ENCODE measurements around the gene EIF4G3. TPM values are rescaled to one million over a fixed set of nuclear protein-coding genes. Genes with fewer than 3 reads are reported as not detected.
A peak's percentile ranks its signal among the peaks of the same experiment; 100 is the strongest.

Gene EIF4G3
- total and polyA plus RNA-seq, 5 donors = 17.9 to 48.5 (median 42.7) TPM

DNA sequence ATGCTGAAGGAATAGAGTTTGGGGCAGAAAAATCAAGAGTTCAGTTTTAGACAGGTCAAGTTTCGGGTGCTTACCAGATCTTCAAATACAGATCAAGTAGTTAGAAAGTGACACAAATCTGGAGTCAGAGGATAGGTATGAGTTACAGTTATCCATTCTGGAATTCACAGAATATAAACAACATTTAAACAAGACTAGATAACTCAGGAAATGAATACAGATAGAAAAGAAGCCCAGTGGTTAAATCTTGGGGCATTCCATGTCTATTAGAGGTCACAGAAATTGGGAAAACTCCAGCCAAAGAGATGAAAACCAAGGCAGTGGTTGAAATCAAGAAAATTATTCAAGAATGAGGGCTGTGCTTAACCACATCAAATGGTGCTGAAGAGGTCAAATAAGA is 202.6 kb downstream of the EIF4G3 start:
- DNase-seq (no peak), ATAC-seq (no peak)
- Histone ChIP-seq H3K4me3 (ENCODE audit: low read length) (no peak overlapping the region), H3K27me3 (ENCODE audit: control insufficient read depth, insufficient read depth) (no peaks in the 10 kb centered on the region), H3K9me3 (ENCODE audit: control insufficient read depth, low read length) (no peaks in the 10 kb centered on the region), H3K4me1 (ENCODE audit: control insufficient read depth, insufficient read depth, low read length) (no peaks in the 10 kb centered on the region), H3K27ac (ENCODE audit: low read length) (no peak overlapping the region)
- WGBS = 96% methylated on average over 1 of the region's 1 CpG
- intact Hi-C loops (cut with DNase I) = no loop called here

DNA sequence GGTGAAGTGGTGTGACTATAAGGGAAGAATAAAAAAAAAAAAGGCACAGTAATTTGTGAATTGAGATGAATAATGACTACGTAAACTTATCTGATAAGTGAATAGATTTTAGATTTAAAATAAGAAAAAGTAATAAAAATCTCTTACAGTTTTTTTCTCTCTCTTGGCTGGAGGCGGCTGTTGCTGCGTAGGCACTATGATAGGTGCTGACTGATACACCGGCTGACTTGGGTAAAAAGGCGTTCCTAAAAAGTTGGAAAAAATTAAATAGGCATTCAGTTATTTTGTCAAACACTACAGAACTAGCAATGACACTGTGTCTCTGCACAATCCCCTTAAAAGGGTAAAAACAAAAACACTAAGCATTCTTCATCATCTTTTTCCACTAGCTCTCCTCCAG is 203.8 kb downstream of the EIF4G3 start:
- no peak overlapping the region for H3K27ac ChIP-seq (ENCODE audit: low read length)
- H3K4me3 ChIP-seq (ENCODE audit: low read length) = no peak overlapping the region
- ATAC-seq (no peak), DNase-seq (no peak)
- no peaks in the 10 kb centered on the region for H3K27me3 ChIP-seq (ENCODE audit: control insufficient read depth, insufficient read depth)
- intact Hi-C loops (cut with DNase I) = no loop called here
- WGBS = 98% methylated on average over 5 of the region's 5 CpGs
- H3K4me1 ChIP-seq (ENCODE audit: control insufficient read depth, insufficient read depth, low read length) = no peaks in the 10 kb centered on the region
- no peaks in the 10 kb centered on the region for H3K9me3 ChIP-seq (ENCODE audit: control insufficient read depth, low read length)

DNA sequence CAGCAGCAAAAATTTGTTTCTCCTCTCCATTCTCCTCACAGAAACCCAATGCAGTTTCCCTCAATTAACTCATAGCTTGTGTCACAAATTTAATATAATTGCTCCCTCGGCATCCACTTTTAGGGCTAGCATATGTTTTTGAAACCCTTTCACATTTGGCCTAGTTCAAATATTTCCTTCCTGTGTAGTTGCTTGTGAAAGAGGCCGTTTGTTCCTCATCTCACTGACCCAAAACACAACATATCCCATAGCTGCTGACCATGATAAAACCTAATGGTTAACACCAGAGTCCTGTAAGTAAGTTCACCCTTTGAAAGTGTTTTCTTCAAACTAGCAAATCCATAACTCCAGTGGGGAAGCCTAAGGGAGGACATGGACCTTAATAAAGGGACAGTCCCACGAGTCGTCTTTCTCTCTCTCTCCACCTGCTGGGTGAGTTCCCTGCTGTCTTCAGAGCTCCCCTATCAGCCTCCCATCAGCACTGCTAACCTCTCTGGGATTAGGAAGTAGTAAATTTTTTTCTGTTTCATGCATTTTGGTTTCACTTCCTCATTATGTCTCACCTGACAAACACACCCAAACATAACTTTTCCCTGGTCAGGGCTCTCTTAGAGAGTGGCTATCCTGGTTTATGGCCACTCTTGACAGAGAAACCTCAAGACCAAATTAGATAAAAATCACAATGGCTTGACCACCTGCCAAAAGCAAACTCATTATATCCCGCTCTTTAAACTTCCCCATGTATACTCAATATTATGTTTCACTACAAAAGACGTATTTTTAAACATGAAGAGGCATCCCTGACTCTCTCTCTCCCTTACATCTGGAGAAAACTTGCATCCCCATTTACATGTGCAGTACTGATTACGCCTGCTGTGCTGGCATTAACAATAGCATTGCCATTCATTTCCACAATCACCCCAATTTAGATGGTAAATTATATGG is 211.9 kb downstream of the EIF4G3 start:
- intact Hi-C loops (cut with DNase I) = no loop called here
- Histone ChIP-seq H3K9me3 (ENCODE audit: control insufficient read depth, low read length) (no peaks in the 10 kb centered on the region), H3K27me3 (ENCODE audit: control insufficient read depth, insufficient read depth) (no peaks in the 10 kb centered on the region), H3K4me1 (ENCODE audit: control insufficient read depth, insufficient read depth, low read length) (peaks cover 1% of the 10 kb centered on the region), H3K4me3 (ENCODE audit: low read length) (no peak overlapping the region), H3K27ac (ENCODE audit: low read length) (no peak overlapping the region)
- ATAC-seq = peak in 1 of 2 donors; percentile 43
- no peak for DNase-seq
- WGBS = 64% methylated on average over 7 of the region's 7 CpGs

DNA sequence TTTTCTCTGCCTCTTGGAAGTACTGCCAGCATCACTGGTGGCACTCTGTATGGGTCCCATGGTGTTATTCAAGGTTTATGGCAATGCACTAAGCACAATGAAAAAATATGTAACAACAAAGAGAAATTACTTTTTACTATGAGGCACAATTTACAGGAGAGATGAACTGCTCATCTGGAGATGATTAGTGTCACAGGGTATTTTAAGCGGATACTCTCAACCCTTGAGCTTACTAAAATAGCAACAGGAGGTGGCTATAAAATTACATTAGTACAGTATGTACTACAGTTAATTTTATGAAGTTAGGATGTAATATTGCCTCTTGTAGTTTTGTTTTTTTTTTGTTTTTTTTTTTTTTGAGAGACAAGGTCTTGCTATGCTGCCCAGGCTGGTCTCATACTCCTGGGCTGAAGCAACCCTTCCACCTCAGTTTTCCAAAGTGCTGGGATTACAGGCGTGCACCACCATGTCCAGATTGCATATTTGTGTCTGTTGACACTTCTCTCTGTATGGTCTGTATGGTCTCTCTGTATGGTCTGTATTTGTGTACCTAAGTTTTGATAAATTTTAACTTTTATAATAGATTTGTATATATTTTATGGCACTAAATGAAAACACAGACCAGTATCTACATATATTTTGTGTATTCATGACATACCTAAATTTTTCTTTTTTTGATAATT is 214.0 kb downstream of the EIF4G3 start:
- ATAC-seq = peak; percentile 48 to 71
- intact Hi-C loops (cut with DNase I) = no loop called here
- H3K27ac ChIP-seq (ENCODE audit: low read length) = no peak overlapping the region

DNA sequence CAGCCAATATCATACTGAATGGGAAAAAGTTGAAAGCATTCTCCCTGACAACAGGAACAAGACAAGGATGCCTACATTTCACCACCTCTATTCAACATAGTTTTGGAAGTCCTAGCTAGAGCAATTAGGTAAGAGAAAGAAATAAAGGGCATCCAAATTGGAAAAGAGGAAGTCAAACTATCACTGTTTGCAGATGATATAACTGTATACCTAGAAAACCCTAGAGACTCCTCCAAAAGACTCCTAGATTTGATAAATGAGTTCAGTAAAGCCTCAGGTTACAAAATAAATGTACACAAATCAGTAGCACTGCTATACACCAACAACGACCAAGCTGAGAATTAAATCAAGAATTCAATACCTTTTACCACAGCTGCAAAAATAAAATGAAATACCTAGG is 218.3 kb downstream of the EIF4G3 start:
- H3K4me3 ChIP-seq (ENCODE audit: low read length) = no peak overlapping the region
- no peak overlapping the region for H3K27ac ChIP-seq (ENCODE audit: low read length)
- H3K9me3 ChIP-seq (ENCODE audit: control insufficient read depth, low read length) = no peaks in the 10 kb centered on the region
- no peaks in the 10 kb centered on the region for H3K27me3 ChIP-seq (ENCODE audit: control insufficient read depth, insufficient read depth)
- no peak for DNase-seq
- WGBS = 84% methylated on average over 1 of the region's 1 CpG
- intact Hi-C loops (cut with DNase I) = no loop called here
- H3K4me1 ChIP-seq (ENCODE audit: control insufficient read depth, insufficient read depth, low read length) = no peaks in the 10 kb centered on the region
- ATAC-seq = no peak

More for the DNA sequence above, 214.0 kb downstream of the EIF4G3 start:
- 88% methylated on average over 2 of the region's 2 CpGs for WGBS
- no peak for DNase-seq
- peaks cover 1% of the 10 kb centered on the region for H3K4me1 ChIP-seq (ENCODE audit: control insufficient read depth, insufficient read depth, low read length)
- no peak overlapping the region for H3K4me3 ChIP-seq (ENCODE audit: low read length)
- H3K9me3 ChIP-seq (ENCODE audit: control insufficient read depth, low read length) = no peaks in the 10 kb centered on the region
- H3K27me3 ChIP-seq (ENCODE audit: control insufficient read depth, insufficient read depth) = no peaks in the 10 kb centered on the region

DNA sequence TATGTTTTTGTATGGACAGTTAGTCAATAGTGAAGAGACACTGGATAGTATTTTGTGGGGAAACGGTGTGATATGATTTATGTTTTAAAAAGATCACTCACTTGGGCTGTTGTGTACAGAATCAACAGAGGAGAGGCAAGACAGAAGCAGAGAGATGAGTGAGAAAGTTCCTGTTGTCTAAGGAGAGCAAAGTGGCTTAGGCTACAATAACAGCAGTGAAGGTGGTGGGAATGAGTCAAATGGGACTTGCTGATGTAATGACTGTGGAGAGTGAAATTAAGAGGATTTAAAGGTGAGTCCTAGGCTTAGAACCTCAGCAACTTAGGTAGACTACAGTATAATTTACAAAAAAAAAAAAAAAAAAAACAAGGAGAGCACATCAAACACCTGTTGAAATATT is 220.4 kb downstream of the EIF4G3 start:
- DNase-seq (no peak), ATAC-seq (no peak)
- H3K4me1 ChIP-seq (ENCODE audit: control insufficient read depth, insufficient read depth, low read length) = no peaks in the 10 kb centered on the region
- 97% methylated on average over 1 of the region's 1 CpG for WGBS
- H3K9me3 ChIP-seq (ENCODE audit: control insufficient read depth, low read length) = no peaks in the 10 kb centered on the region
- no peak overlapping the region for H3K27ac ChIP-seq (ENCODE audit: low read length)
- H3K27me3 ChIP-seq (ENCODE audit: control insufficient read depth, insufficient read depth) = no peaks in the 10 kb centered on the region
- intact Hi-C loops (cut with DNase I) = no loop called here
- H3K4me3 ChIP-seq (ENCODE audit: low read length) = no peak overlapping the region

DNA sequence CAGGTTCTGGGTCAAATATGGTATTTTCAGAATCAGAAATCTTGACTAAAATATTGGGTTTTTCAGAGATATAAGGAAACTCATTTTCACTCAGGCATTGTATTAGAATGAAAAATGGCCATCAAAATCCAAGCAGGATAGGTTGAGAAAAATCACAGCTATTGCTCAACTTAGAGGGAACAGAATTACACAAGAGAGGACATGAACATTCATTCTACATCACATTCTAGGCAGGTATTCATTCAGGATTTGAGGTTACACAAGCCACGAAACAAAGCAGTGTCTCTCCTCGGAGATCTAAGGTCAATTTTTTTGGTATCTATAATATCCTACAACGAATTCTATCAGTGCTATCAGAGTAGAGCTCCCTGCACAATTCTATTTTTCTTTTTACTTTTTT is 226.0 kb downstream of the EIF4G3 start:
- H3K27me3 ChIP-seq (ENCODE audit: control insufficient read depth, insufficient read depth) = no peaks in the 10 kb centered on the region
- H3K4me1 ChIP-seq (ENCODE audit: control insufficient read depth, insufficient read depth, low read length) = no peaks in the 10 kb centered on the region
- 88% methylated on average over 3 of the region's 3 CpGs for WGBS
- intact Hi-C loops (cut with DNase I) = no loop called here
- DNase-seq = no peak
- ATAC-seq = no peak
- H3K9me3 ChIP-seq (ENCODE audit: control insufficient read depth, low read length) = no peaks in the 10 kb centered on the region
- H3K27ac ChIP-seq (ENCODE audit: low read length) = no peak overlapping the region
- H3K4me3 ChIP-seq (ENCODE audit: low read length) = no peak overlapping the region

DNA sequence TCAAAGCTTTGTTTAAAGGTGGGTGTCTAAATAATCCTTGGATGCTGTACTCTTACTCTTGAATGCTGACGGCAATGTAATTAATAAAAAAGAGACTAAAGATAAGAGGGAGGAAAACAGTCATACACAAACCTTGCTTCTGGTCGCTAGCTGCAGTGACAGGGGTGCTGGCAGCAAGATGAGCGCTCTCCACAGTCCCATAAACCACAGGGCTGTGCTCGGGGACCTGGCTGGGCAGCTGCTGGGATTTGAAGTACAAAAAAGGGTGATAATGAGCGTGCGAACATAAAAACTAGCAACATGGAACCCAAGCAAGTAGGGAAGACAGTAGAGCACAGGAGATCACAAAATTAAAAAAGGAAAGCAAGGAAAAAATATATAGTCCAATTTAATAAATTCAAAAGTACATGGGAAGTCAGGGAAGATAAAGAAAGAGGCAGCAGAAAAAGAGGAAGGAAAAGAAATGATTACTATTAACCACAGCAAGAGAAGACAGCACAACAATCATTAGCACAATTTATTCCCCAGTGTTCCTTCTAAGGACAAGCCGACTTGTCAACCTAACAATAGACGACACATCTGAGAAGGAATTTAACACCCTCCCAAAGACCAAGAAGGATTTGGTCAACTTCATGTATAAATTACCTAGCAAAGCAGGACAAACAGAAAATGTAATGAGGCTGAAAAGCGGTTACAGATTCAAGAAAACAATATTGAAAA is 226.7 kb downstream of the EIF4G3 start:
- DNase-seq (no peak), ATAC-seq (no peak)
- 84% methylated on average over 9 of the region's 9 CpGs for WGBS
- no peaks in the 10 kb centered on the region for H3K27me3 ChIP-seq (ENCODE audit: control insufficient read depth, insufficient read depth)
- H3K9me3 ChIP-seq (ENCODE audit: control insufficient read depth, low read length) = no peaks in the 10 kb centered on the region
- intact Hi-C loops (cut with DNase I) = no loop called here
- no peak overlapping the region for H3K4me3 ChIP-seq (ENCODE audit: low read length)
- no peak overlapping the region for H3K27ac ChIP-seq (ENCODE audit: low read length)
- H3K4me1 ChIP-seq (ENCODE audit: control insufficient read depth, insufficient read depth, low read length) = no peaks in the 10 kb centered on the region

DNA sequence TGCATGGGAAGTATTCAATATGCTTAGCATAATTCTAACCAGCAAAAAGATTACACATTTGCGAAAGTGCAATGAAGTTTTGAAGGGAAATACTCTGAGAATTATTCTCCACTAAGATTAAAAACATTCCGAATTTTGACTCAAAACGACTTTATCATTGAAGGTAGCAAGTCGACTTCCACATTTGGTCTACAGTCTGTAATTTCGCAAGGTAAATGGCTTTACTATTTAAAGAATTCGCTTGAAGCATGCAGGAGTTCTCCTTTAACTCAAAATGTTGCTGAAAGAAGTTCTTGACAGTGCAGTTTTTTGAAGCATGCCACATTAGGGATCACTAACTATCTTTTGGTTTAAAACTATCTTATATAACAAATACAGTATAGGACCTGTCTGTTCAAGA is 228.6 kb downstream of the EIF4G3 start:
- ATAC-seq (no peak), DNase-seq (no peak)
- H3K27me3 ChIP-seq (ENCODE audit: control insufficient read depth, insufficient read depth) = no peaks in the 10 kb centered on the region
- H3K9me3 ChIP-seq (ENCODE audit: control insufficient read depth, low read length) = no peaks in the 10 kb centered on the region
- intact Hi-C loops (cut with DNase I) = no loop called here
- 79% methylated on average over 6 of the region's 6 CpGs for WGBS
- H3K4me1 ChIP-seq (ENCODE audit: control insufficient read depth, insufficient read depth, low read length) = no peaks in the 10 kb centered on the region
- no peak overlapping the region for H3K4me3 ChIP-seq (ENCODE audit: low read length)
- no peak overlapping the region for H3K27ac ChIP-seq (ENCODE audit: low read length)

DNA sequence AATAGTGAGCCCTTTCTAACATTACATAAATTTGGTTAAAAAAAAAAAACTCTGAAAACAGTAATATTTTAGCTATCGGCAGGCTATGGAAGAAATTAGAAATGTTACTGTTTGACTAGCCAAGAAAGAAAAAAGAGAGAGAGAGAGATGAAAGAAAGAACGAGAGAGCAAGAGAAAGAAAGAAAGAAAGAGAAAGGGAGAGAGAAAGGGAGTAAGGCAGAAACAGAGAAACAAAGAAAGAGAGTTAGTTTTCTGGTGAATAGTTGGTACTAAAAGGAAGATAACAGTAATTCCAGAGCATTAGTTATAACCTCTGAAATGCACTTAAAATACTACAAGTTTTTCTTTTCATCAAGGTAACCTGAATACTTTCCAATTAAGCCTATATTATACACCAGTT is 229.3 kb downstream of the EIF4G3 start:
- DNase-seq = no peak
- Histone ChIP-seq H3K27ac (ENCODE audit: low read length) (no peak overlapping the region), H3K4me3 (ENCODE audit: low read length) (no peak overlapping the region), H3K4me1 (ENCODE audit: control insufficient read depth, insufficient read depth, low read length) (no peaks in the 10 kb centered on the region), H3K27me3 (ENCODE audit: control insufficient read depth, insufficient read depth) (no peaks in the 10 kb centered on the region), H3K9me3 (ENCODE audit: control insufficient read depth, low read length) (no peaks in the 10 kb centered on the region)
- ATAC-seq = no peak
- intact Hi-C loops (cut with DNase I) = no loop called here
- 80% methylated on average over 2 of the region's 2 CpGs for WGBS

DNA sequence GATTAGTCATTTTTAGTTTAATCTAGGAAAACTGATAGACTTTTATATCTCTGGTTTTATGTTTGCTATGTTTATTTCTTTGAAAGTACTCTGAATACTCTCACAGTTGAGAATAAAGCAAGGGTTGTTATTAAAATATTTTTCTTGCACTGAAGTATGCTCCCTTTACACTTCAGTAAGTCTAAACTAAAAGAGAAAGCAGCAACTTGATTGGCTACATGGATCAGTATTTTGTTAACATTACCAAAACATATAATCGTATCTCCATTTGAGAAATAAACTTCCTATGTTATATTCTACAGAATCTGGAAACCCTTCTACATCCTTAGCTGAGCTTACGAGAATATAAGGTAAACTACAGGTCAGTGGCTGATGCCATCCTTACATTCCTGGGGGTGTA is 240.1 kb downstream of the EIF4G3 start:
- H3K9me3 ChIP-seq (ENCODE audit: control insufficient read depth, low read length) = no peaks in the 10 kb centered on the region
- no peak for DNase-seq
- H3K27me3 ChIP-seq (ENCODE audit: control insufficient read depth, insufficient read depth) = no peaks in the 10 kb centered on the region
- H3K4me3 ChIP-seq (ENCODE audit: low read length) = no peak overlapping the region
- no peak for ATAC-seq
- WGBS = 95% methylated on average over 2 of the region's 2 CpGs
- no peaks in the 10 kb centered on the region for H3K4me1 ChIP-seq (ENCODE audit: control insufficient read depth, insufficient read depth, low read length)
- intact Hi-C loops (cut with DNase I) = no loop called here
- H3K27ac ChIP-seq (ENCODE audit: low read length) = no peak overlapping the region

Data from right cardiac atrium (tissue), 5 donors.